ENCODE data around the gene LHB. TPM values are rescaled to one million over a fixed set of nuclear protein-coding genes. Genes with fewer than 3 reads are reported as not detected.

The LHB gene
- total and polyA plus RNA-seq, 7 donors, result 0.32 TPM; not detected in 6

- intact Hi-C loops (cut with DNase I), result no loop called here
- peaks cover 12 to 29% of the 10 kb centered on the region in 2 donors for H3K36me3 ChIP-seq (ENCODE audit: insufficient read depth in 1 of 2, low read depth in 1 of 2)
- WGBS, 3 donors, result 0 to 1% (median 1%) methylated on average over 59 to 62 of the region's 62 CpGs
- H3K4me3 ChIP-seq, result peak overlapping the region; percentile 66
- peak; percentile 62 to 80 for DNase-seq
- peaks cover 7% of the 10 kb centered on the region for H3K4me1 ChIP-seq
- ATAC-seq, result peak; percentile 71 to 78 (median 75)
- no peaks in the 10 kb centered on the region for H3K9me3 ChIP-seq
- peak; percentile 50 for TF ChIP-seq CTCF (IDR thresholded peaks at IDR 0.05)
- no peaks in the 10 kb centered on the region for H3K27me3 ChIP-seq (ENCODE audit: insufficient read depth in 3 of 3, low read length in 2 of 3)
- H3K27ac ChIP-seq, result no peak overlapping the region
These were observed 918 bp upstream of the LHB start for GRCh38 chr19:49017666-49018351.

GRCh38 chr19:49016067-49016839 is 638 bp downstream of the LHB start:
- no peak for DNase-seq
- ATAC-seq, result no peak
- Histone ChIP-seq H3K4me3 (no peak overlapping the region), H3K27ac (no peak overlapping the region), H3K9me3 (no peaks in the 10 kb centered on the region), H3K27me3 (ENCODE audit: insufficient read depth in 3 of 3, low read length in 2 of 3) (no peaks in the 10 kb centered on the region), H3K4me1 (peaks cover 7% of the 10 kb centered on the region), H3K36me3 (ENCODE audit: insufficient read depth in 1 of 2, low read depth in 1 of 2) (peaks cover 12 to 43% of the 10 kb centered on the region in 2 donors)
- TF ChIP-seq CTCF (IDR thresholded peaks at IDR 0.05), result no peak
- intact Hi-C loops (cut with DNase I), result no loop called here
- 90 to 96% (median 94%) methylated on average over 23 to 26 of the region's 29 CpGs for WGBS, 3 donors

GRCh38 chr19:49014870-49015255 is 2.0 kb downstream of the LHB start:
- 90 to 95% (median 91%) methylated on average over 18 of the region's 18 CpGs for WGBS, 3 donors
- intact Hi-C loops (cut with DNase I), result loop anchor here in 1 of 2 donors (5.0 kb wide), 1 partner anchor 42 kb away; the partner anchor contains the start of gene CGB7
- H3K4me1 ChIP-seq, result peaks cover 7% of the 10 kb centered on the region
- ATAC-seq, result no peak
- no peak overlapping the region for H3K4me3 ChIP-seq
- TF ChIP-seq CTCF (IDR thresholded peaks at IDR 0.05), result no peak
- DNase-seq, result no peak
- H3K27me3 ChIP-seq (ENCODE audit: insufficient read depth in 3 of 3, low read length in 2 of 3), result no peaks in the 10 kb centered on the region
- H3K27ac ChIP-seq, result no peak overlapping the region
- H3K9me3 ChIP-seq, result no peaks in the 10 kb centered on the region
- peaks cover 17 to 57% of the 10 kb centered on the region in 2 donors for H3K36me3 ChIP-seq (ENCODE audit: insufficient read depth in 1 of 2, low read depth in 1 of 2)

- intact Hi-C loops (cut with DNase I), result loop anchor here in 1 of 2 donors (5.0 kb wide), 1 partner anchor 43 kb away; the partner anchor contains the start of gene CGB7
- H3K9me3 ChIP-seq, result no peaks in the 10 kb centered on the region
- peaks cover 17 to 62% of the 10 kb centered on the region in 2 donors for H3K36me3 ChIP-seq (ENCODE audit: insufficient read depth in 1 of 2, low read depth in 1 of 2)
- no peak overlapping the region for H3K4me3 ChIP-seq
- 88 to 92% (median 90%) methylated on average over 32 of the region's 32 CpGs for WGBS, 3 donors
- H3K27ac ChIP-seq, result no peak overlapping the region
- DNase-seq (no peak), ATAC-seq (no peak)
- no peak for TF ChIP-seq CTCF (IDR thresholded peaks at IDR 0.05)
- peaks cover 7% of the 10 kb centered on the region for H3K4me1 ChIP-seq
- H3K27me3 ChIP-seq (ENCODE audit: insufficient read depth in 3 of 3, low read length in 2 of 3), result no peaks in the 10 kb centered on the region
These were observed 2.6 kb downstream of the LHB start for GRCh38 chr19:49014123-49014869.

Data from psoas muscle (tissue), 8 donors.